Measurements from ENCODE around the gene KCND2. TPM values are rescaled to one million over a fixed set of nuclear protein-coding genes. Genes with fewer than 3 reads are reported as not detected.
A peak's percentile ranks its signal among the peaks of the same experiment; 100 is the strongest.
"Not testable (repeated sequence)": the region's sequence is repeated elsewhere in the genome, so short reads cannot be mapped to it uniquely, and the experiment has no call there.

Gene KCND2
- total RNA-seq, 4 donors from 2014 or later: 0.96 to 3.8 (median 1.7) TPM

GRCh38 chr7:120780938-120781337 lies 508.0 kb downstream of the KCND2 start:
- ATAC-seq (ENCODE audit: low FRiP score): no peak
- no peak for TF ChIP-seq CTCF (IDR thresholded peaks at IDR 0.05)
- no peak for DNase-seq (ENCODE audit: low spot score)

- ATAC-seq (ENCODE audit: low FRiP score); DNase-seq (ENCODE audit: low spot score): not testable (repeated sequence)
Measured at GRCh38 chr7:120781924-120782323, 508.9 kb downstream of the KCND2 start.

GRCh38 chr7:120783273-120783672 lies 510.3 kb downstream of the KCND2 start:
- no peak for ATAC-seq (ENCODE audit: low FRiP score)
- no peak for TF ChIP-seq CTCF (IDR thresholded peaks at IDR 0.05)
- DNase-seq (ENCODE audit: low spot score): no peak

GRCh38 chr7:120783721-120784120 lies 510.7 kb downstream of the KCND2 start:
- no peak for TF ChIP-seq CTCF (IDR thresholded peaks at IDR 0.05)
- DNase-seq (ENCODE audit: low spot score): no peak
- ATAC-seq (ENCODE audit: low FRiP score): no peak

GRCh38 chr7:120785095-120785494 lies 512.1 kb downstream of the KCND2 start:
- TF ChIP-seq CTCF (IDR thresholded peaks at IDR 0.05): no peak
- no peak for DNase-seq (ENCODE audit: low spot score)
- no peak for ATAC-seq (ENCODE audit: low FRiP score)

GRCh38 chr7:120792091-120792860 lies 519.3 kb downstream of the KCND2 start:
- no peak for ATAC-seq (ENCODE audit: low FRiP score)
- TF ChIP-seq CTCF (IDR thresholded peaks at IDR 0.05): no peak
- DNase-seq (ENCODE audit: low spot score): peak; percentile 39

- TF ChIP-seq CTCF (IDR thresholded peaks at IDR 0.05): no peak
- no peak for DNase-seq (ENCODE audit: low spot score)
- ATAC-seq (ENCODE audit: low FRiP score): no peak
Measured at GRCh38 chr7:120792861-120793130, 519.8 kb downstream of the KCND2 start.
